HuH-7 (cell line): ENCODE results near the gene SERP2.
A peak's percentile ranks its signal among the peaks of the same experiment; 100 is the strongest.

Experiments used
- DNase-seq: peaks from one replicate; pipeline ENCODE4 v3.0.0; 2011; ENCODE audit warnings: low spot score

SERP2 gene

DNA sequence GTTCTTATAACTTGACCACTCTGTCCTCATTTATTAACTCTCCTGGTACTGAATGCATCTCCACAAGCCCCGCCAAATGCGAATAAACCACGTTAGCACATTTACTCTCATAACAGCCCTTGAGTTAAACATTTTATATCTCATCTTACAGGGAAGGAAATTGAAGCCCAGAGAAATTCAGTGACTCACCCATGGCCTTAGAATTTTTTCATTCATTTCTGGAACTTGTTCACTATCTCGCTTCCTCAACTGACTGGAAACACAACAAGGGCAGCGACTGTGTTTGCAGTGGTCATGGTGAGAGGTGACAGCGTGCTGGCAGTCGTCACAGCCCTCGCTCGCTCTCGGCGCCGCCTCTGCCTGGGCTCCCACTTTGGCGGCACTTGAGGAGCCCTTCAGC, 39.5 kb downstream of the SERP2 start:
- no peak for DNase-seq

DNA sequence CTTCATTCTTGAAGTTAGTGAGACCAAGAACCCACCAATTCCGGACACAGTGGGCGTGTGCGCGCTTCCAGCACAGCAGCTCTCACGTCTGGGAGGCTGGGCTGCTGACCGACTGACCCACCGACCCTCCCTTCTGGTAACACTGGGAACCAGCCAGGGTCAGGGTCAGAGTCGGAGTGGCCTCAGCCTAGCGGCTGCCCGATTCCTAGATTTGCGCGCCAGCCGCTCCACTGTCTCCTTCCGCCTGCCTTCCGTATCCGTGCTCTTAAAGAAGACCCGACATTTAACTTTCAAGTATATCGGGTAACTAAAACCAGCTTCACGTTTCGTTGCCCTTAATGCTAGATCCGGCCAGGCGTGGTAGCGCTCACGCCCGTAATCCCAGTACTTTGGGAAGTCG, 41.1 kb downstream of the SERP2 start:
- DNase-seq: no peak

DNA sequence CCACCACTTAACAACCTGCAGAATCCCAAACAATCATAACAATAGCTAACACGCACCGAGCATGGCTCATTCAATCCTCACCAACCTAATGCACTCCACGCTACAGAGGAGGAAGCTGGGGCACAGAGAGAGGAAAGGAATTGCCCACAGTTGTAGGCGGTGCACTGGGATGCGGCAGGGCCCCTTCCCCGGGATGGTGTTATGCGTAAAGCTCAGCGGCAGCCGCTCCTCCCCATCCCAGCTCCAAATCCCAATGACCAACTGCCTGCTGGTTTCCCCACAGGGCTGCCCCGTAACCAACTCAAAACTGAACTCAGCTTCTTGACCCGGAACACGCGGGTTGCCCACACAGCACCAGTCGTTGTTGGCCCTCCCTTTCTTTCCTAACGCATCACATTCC, 42.2 kb downstream of the SERP2 start:
- DNase-seq: no peak

DNA sequence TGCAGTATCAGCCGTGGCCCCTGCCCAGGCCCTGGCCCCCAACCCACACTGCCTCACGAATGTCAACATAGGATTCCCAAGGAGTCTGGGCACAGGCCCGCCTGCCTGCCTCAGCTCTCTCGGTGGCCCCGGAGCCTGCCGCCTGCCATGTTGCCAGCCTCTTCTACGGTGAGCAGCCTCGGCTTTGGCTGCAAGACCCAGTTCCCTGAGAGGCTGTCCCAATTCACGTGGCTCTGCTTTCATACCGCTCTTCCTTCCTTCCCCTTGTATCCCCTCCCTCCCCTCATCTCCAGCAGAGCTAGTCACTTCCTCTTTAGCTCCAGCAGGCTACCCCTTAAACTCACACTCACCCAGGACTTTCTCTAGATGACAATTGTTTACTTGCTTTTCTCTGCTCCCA, 42.7 kb downstream of the SERP2 start:
- DNase-seq: no peak

DNA sequence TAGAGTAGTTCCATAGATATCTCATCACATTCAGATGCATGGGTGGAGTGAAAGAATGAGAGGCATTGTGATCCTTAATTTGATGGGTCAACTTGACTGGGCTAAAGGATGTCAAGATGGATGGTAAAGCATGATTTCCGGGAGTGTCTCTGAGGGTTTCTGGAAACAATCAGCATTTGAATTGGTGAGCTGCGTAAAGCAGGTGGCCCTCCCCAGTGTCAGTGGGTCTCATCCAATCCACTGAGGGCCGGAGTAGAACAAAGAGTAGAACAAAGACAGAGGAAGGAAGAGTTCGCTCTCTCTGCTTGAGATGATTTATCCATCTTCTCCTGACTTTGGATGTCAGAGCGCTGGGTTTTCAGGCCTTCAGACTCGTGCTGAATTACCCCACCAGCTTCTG, 43.1 kb downstream of the SERP2 start:
- no peak for DNase-seq

DNA sequence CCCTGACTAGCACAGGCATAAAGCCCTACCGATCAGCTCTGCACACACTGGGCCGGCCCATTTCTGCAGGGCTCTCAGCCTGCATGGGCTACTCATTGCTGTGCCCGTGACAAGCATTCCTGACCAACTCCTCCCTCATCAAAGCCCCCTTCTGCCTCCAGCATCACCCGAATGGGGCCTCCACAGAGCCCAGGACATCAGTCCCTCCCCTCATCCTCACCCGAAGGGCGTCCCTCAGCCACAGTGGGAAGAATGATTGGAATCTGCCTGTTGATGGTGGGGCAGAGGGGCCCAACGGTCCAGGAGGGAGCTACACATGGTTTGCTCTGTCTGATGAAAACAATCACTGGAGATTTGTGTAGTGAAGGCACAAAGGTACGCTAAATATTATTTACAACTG, 43.8 kb downstream of the SERP2 start:
- DNase-seq: no peak

DNA sequence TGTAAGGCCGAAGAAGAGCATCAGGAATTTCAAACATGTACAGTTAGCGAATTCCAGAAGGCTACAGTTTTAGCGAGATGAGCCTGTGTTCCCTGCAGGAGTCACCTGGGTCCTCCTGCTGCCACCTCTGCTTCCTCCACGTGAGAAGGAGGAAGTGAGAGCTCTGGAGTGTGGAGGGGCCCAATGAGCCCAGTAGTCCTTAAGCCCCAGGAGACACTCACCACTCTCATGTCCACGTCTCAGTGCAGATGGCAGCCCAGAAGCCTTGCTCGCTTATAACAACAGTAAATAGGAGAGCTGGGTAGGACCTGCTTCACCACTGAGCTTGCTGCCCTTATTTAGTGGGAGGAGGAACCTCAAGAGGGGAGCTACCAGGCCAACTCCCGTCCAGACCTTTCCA, 44.3 kb downstream of the SERP2 start:
- DNase-seq: no peak

DNA sequence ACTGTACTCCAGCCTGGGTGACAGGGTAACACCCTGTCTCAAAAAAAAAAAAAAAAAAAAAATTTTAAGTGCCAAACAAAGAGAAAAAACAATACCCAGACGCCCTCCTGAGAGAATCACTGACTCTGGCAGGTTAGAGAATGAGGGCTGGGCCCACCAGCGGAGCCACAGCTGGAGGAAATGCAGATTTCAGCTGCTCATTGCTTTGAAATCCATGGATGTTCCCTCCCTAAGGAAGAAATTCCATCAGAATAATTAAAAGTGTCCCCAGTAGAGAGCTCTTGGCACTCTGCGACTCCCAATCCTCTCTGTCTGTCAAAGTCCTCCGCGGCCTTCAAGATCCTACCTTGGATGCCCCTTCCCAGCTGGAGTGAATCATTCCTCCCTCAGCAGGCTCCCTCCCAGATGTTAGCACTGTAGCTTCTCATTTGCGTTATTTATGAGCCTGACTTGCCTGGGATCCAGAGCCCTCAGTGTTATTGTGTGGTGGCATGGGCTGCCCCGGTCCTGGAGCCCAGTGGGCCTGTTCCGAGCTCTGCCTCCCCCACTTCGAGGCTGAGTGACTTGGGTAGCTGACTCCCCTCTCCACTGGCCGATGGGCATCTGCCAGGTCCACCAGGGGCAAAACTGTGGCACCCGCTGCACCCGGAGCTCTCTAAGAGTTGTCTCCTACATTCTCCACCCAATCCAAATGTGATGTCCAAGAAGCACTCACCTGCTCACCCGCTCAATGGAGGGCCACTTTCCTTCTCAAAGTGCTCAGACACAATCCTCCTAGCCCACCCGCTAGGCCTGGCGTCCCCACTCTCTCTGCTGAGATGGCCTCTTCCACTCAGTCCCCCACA, 47.0 kb downstream of the SERP2 start:
- DNase-seq: no peak

DNA sequence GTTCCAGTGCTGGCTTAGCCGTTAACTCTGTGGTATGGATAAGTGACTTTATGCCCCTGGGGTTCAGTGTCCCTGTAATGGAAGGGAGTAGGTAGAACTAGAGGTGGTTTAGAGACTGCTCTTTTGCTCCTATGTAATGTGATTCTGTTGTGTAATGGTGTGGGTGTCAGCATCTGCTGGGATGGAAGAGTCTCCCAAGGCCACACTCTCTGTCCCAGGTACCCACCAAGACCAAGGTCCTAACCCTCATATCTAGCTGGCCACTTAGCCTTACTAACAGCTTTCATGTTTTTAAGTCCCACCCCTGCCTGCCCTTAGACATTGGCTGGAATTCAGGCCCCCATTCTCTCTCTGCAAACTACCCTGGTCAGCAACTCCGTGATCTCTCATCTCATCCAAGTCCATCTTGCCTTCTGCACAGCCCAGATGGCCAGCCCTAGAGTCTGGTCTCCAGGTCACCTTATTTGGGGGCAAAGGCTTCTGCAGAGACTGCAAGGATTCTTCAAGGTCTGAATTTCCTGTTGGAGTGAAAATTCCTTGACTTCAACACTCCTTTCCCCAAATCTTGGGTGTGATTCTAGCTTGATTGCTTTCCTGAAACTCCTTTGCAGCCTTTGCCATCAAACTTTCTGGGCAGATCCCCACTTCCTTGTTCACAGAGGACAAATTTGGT, 48.4 kb downstream of the SERP2 start:
- DNase-seq: no peak

DNA sequence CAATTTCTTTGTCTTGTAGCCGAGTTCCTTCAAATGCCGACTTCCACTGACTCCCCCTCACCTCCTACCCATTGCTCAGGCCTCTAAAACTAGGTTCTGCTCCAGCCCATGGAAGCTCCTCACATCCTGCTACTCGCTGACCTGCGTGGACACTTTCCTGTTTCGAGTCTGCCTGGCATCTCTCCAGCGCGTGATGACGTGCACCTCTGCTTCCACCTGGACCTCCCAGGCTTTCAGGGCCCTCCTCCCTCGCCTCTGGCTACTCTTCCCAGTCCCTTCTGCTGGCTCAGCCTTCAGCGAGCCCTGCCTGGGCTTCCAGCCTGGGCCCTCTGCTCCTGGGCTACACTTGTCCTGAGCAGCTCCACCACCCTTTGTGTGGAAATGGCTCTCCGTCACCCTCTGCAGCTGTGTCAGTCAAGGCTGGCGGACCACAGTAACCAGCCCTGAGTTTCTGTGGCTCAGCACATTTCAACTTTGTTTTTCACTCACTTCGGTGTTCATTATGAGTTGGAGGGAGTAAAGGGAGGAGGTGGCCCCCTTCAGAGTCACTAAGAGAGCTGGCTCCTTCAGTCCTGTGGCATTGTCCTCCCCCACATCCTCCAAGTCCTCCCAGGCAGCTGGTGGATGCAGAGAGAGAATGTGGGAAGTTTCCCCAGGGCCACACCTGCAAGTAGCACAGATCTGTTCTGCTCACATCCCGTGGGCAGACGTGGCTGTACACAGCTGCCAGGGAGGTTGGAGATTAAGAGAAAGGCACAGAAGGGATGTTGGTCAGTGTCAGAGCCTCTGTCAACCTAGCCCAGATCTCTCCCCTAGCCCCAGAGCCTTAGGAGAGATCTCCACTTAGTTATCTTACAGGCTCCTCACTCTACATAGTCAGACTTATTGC, 49.4 kb downstream of the SERP2 start:
- DNase-seq: no peak

DNA sequence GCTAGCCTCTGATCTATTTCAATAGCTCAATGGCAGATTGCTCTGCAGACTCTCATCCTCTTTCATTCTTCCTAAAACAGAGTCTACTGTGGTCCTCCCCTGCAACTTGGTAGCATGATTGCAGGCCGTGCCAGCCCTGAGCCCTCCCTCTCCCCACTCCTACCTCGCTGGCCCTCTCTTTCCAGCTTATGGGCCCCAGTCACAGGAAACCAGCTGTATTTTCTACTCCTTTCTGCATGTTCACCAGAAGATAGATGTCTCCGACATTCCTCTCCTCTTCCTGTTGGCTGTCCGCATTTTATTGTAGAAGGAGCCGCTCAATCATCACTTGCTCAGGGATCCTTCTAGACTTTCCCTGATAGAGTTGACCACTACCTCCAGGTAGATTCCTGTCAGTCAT, 50.2 kb downstream of the SERP2 start:
- DNase-seq: no peak

DNA sequence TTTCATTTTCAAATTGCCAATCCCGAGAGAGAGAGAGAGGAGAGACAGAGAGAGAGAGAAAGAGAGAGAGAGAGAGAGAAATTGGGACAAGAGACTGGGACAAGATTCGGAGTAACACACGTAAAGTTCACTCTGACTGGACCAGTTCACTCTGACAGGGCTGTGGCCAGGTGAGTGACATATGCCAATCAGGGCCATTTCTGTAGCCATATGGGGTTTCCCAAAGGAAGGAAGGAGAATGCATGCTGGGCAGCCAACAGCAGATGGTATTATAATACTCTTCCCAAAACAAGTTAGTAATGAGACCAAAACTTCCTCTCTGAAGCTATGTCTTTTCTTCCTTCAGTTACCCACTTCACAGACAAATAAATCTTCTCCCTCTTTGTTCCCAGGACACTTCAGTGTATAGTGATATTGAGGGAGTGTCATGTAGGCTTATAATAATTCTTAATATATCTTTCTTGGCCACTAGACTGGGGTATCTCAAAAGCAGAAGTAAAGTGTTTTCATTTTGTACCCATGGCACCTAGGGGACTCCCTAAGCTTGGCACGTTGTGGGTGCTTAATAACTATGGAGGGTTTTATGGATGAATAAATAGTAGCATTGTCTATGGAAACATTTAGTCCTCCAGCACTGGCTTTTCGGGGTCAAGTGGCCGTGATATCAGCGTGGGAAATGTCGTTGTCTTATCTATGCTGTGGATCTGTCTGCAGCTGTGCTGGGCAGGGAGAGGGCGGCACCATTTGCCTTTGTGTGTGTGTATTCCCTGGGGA, 51.6 kb downstream of the SERP2 start:
- DNase-seq: no peak

DNA sequence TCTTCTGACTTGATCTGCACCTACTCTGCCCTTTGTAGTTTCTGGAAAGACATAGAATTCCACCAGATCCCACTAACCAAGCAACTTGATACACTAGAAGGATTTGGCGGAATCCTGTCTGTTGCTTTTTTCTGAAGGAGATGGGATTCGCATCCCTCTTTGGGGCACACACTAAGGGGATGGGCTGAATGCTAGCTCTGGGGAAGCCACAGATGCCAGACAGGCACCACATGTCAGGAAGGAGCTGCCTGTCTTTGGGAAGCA, 52.1 kb downstream of the SERP2 start:
- no peak for DNase-seq

DNA sequence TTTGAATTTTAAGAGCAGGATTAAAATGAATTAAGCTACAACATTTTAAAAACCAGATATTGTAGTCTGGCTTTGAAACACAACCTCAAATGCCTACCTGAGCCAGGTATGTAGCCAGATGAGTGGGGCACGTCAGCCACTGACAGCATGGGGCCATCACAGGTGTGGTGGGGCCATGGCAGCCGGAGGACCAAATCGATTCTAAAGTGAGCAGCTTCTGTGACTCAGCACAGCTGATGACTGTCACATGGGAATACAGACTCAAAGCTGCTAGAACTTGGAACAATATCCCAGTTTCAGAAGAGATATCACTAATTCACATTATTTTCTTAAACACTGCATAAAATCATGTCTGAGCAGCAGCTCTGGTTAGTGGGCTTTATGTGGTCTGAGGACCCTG, 52.8 kb downstream of the SERP2 start:
- DNase-seq: no peak

DNA sequence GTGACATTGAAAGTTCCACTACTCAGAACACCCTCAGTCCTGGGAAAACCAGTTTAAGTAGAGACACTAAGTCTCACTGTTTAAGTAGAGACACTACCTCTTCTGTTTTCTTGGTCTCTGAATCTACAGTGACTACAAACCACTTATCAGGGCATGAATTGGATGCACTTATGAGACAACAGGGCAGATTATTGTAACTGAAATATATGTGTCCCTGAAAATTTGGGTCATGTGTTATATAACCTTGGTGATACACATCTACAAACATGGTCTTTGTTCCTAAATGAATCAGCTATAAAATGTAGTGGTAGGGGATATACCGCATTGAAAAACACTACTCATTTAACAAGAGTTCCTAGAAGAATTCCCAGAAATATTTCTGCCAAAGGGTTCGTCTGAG, 55.7 kb downstream of the SERP2 start:
- no peak for DNase-seq

DNA sequence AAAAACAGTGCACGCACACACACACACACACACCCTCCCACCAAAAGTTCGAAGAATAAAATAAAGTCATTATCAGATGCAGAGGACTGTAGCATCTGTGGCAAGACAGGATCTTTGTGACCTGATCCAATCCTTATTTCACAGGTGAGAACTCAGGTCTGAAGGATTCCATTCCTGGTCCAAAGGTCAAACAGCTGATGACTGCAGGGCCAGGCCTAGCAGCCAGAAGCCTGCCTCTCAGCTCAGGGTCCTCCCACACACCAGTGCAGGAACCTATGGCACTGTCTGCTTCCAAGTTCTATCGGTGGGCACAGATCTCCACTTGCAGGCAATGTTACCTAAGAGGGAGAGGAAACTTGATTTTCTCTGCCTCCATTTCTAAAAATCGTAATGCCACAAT, 57.5 kb downstream of the SERP2 start:
- peak; percentile 43 for DNase-seq

DNA sequence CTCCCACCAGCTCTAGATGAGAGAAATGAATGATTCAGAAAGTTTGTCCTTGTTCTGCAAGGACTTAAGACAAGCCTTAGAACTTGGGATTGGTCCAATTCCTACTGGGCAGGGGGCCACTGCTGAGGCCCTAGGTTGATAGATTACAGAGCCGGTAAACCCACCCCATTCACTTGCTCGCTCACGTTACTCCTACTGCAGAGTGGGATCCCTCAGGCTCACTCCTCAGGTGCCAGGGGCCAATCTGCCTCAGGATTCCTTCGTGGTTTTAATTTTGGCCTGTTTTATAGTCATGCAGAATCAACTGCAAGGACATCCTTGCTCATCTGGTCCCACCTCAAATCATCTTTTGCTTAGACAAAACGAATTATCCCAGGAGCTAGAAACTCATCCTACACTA, 59.0 kb downstream of the SERP2 start:
- no peak for DNase-seq

DNA sequence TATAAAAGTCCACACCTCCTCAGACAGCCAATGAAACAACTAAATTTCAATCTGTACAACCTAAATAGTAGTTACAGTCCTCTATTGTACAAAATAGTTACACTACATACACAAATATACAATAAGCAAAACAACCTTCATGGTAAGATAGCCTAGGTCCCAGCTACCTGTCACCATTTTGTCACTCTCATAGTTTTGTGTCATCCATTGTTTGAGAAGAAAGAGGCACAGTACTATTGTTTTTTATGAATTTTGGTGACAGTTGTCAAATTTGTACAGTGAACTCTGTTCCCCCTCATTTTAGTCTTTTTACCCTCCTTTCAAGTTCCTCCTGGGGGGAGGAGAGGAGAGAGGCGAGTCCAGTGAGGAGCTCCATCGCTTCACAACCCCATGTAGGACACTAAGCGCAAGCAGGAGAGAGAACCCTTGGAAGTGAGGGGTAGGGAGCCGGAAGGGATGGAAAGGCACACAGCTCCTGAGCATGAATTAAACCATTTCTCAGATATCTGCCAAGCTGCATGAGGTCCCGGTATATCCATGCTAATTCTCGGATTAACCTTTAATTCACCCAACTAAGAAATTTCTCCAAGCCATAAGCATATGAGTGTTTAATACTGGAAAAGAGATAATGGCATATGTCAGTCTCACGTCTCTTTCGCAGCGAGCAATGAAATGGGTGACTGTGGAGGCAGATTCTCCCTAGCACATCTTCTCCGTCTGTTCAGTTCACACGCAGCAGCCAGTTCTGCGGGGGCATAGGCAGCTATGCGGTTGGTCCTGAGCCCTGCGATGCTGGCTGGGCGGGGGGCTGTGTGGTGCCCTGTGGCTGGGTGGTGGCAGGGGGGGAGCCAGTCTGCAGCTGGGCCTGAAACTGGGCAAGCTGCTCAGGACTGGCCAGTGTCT, 60.5 kb downstream of the SERP2 start:
- no peak for DNase-seq

DNA sequence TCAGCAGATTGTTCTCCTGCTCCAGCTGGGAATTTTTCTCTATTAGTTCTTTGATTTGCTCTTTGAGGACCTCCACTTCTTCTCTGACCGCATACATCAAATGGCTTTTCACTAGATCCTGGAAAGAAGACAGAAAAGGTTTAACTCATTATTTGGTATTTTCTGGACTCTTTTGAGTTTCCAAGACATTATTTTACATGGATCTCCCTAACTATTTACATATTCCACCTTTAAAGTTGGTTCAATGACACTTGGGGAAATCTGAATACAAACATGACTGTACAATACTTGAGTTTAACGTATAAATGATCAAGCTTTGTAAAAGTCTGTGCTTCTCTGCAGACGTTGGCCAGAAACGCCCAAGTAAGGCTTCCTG, 61.1 kb downstream of the SERP2 start:
- DNase-seq: no peak

DNA sequence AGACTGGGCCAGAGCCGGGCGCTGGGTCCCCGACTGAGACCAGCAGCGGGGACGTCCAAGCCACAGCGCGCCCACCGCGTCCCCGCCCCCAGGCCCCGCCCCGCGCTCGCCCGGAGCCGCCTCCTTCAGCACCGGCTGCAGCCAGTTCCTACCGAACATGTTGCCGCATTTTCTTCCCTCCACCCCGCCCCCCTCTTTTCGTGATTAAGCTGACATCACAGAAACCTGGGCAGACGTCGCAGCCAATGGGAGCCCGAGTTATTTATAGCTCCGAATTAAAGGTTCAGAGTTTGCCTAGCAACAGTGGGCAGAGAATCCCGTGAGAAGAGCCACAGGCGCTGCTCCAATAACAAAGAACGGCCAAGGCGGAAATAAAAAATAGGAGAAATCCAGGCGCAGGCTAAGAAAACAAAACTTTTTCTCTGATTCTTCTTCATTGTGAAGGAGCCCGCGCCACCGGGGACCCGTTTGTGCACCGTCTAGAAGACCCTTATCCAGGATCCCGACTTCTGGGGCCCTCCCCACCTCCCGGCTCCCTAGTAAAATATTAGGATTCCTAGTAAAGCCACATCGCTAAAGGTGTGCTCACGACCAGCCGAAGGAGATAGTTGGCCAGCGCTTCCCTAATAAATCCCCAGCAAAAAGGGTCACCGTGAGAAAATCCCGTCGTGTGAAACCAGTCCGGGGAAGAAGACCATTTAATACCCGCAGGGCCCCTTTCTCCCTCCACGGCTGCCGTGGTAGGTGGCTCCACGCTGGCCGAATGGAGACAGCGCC, 61.7 kb downstream of the SERP2 start:
- DNase-seq: peak; percentile 78
